Vagina (tissue), 2 donors: ENCODE data around the gene MRNIP.

Experiments
- POLR2A ChIP-seq, 2 donors: fragments of 450-650 bp; IDR thresholded peaks; one replicate each; pipeline ENCODE4 v1.6.1; 2017; ENCODE audit warnings: antibody characterized with exemption in 2 of 2, mild to moderate bottlenecking in 2 of 2, moderate library complexity in 2 of 2
- POLR2AphosphoS5 ChIP-seq, 2 donors: sonication (generic); formaldehyde crosslinking; IDR thresholded peaks; one replicate each; pipeline ENCODE4 v1.9.0; 2017; ENCODE audit warnings: antibody characterized with exemption in 2 of 2, mild to moderate bottlenecking in 2 of 2, low read depth in 1 of 2; ENCODE audit not compliant: insufficient read depth in 1 of 2
- TF ChIP-seq, protein P1 (sequence below), 3 experiments: fragments of 450-650 bp in 2 of 3; fragments of 200-600 bp in 1 of 3; sonication (generic) in 1 of 3; IDR thresholded peaks; one replicate each; pipeline ENCODE4 v1.5.1; 2017 to 2019; ENCODE audit warnings: antibody characterized with exemption in 3 of 3, mild to moderate bottlenecking in 2 of 3, moderate library complexity in 2 of 3

DNA sequence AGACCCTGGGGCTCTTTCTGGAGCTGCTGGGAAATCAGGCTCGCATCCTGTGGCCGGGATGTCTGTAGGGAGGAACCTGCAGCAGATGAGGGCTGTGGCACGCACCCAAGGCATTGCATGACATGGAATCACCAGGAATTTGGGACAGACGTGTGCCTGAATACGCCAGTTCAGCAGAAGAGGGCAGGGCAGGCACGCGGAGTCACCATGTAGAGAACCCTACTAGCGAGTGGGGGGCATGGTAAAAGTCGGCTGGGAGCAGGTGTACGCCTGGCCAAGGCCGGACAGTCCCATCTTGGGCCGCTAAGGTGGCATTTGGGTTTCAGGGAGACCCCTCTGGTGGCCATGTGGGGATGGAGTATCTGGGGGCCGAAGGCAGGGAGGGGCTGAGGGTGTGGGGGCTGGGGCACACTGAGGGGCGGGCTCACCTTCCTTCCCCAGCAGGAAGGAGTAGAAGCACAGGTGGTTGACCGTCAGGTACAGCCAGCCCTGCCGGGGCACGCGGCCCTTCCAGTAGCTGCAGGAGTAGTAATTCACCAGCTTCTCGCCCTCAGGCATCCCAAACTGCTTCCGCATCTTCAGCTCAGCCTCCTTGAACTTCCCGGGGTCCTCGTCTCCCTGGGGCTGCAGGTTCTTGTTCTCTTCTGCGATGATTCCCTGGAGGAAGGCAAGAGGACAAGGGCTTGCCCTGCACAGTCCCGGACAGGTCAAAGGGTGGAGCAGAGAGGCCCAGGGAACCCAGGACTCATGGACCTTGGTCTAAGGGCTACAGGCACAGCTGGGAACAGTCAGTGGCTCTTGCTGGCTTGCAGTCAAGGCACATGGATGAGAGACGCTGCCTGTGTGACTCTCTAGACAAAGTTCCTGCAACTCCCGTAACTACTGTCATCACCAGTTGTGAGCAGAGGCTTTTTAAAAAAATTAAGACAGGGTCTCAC lies 35.6 kb upstream of the MRNIP start:
- TF ChIP-seq, protein P1, sequence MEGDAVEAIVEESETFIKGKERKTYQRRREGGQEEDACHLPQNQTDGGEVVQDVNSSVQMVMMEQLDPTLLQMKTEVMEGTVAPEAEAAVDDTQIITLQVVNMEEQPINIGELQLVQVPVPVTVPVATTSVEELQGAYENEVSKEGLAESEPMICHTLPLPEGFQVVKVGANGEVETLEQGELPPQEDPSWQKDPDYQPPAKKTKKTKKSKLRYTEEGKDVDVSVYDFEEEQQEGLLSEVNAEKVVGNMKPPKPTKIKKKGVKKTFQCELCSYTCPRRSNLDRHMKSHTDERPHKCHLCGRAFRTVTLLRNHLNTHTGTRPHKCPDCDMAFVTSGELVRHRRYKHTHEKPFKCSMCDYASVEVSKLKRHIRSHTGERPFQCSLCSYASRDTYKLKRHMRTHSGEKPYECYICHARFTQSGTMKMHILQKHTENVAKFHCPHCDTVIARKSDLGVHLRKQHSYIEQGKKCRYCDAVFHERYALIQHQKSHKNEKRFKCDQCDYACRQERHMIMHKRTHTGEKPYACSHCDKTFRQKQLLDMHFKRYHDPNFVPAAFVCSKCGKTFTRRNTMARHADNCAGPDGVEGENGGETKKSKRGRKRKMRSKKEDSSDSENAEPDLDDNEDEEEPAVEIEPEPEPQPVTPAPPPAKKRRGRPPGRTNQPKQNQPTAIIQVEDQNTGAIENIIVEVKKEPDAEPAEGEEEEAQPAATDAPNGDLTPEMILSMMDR (IDR thresholded peaks at IDR 0.05), result no peak
- TF ChIP-seq POLR2AphosphoS5 (IDR thresholded peaks at IDR 0.05; ENCODE audit: insufficient read depth in 1 of 2, low read depth in 1 of 2), result no peak
- no peak for TF ChIP-seq POLR2A (IDR thresholded peaks at IDR 0.05)
